H1 (cell line): ENCODE data around the gene CACNA2D1. TPM values are rescaled to one million over a fixed set of nuclear protein-coding genes. Genes with fewer than 3 reads are reported as not detected.

ENCODE experiments used
- FOSL1 ChIP-seq: IDR thresholded peaks from 2 replicates; pipeline ENCODE4 v1.6.1; 2011; ENCODE audit warnings: mild to moderate bottlenecking, low read depth, low read length, moderate library complexity; ENCODE audit not compliant: insufficient read depth
- polyA plus RNA-seq, 7 experiments: library from polyadenylated mRNA; depleted of rRNA in 3 of 7; stranded (reverse) in 5 of 7; unstranded in 2 of 7; fragments of >200 nt in 5 of 7; fragments of 200-250 nt in 2 of 7; gene quantifications; 1 replicate in 5 of 7; 2 replicates in 1 of 7; 4 replicates in 1 of 7; pipeline versions ENCODE4 v1.2.1 to v1.2.3, GENCODE V29; 2011 to 2013; ENCODE audit warnings: missing spikeins in 2 of 7, mixed read lengths in 2 of 7
- total RNA-seq: library from RNA; stranded (reverse); fragmentation: NEBNext Ultra II Directional; extraction: Animal tissue kit (Norgen Biotek cat#: 25700); gene quantifications from 2 replicates; pipeline ENCODE4 v1.2.1, GENCODE V29; 2021

CACNA2D1 gene
- total and polyA plus RNA-seq, 2 of the 8 experiments (the other 6 are each of a cell fraction or from before 2014, with no cell fraction given): 4.3 to 27.3 TPM

DNA sequence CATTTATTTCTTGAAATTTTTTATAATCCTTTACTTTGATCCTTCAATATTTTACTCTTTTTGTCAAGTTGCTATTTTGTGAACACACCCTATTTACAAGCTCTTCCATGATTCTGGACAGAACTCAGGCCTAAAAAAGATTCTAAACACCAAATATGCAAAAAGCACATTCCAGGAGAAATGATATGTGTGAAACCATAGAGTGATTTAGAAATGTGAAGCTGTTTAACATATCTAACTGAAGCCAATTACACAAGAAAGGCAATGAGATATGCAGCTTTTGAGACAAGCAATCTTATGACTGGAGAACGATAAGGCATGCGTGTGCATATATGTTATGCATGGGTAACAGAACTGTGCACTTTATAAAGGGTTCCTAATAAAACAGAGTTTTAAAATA is 243.0 kb downstream of the CACNA2D1 start (continued):
- TF ChIP-seq FOSL1: no peak
- TF ChIP-seq, all 59 proteins: peak for 0
